Measurements from ENCODE around the gene MACROD2.

- TF ChIP-seq CTCF (IDR thresholded peaks at IDR 0.05), result no peak
- no peak for TF ChIP-seq POLR2A (IDR thresholded peaks at IDR 0.05)
Observed at GRCh38 chr20:15119852-15120487, 1124.7 kb downstream of the MACROD2 start.
